ENCODE measurements around the gene TPI1.
A peak's percentile ranks its signal among the peaks of the same experiment; 100 is the strongest.
"Not testable (repeated sequence)": the region's sequence is repeated elsewhere in the genome, so short reads cannot be mapped to it uniquely, and the experiment has no call there.

Gene TPI1

GRCh38 chr12:6896846-6897435 is 29.6 kb downstream of the TPI1 start:
- no peak for DNase-seq

GRCh38 chr12:6899427-6899826 is 32.1 kb downstream of the TPI1 start:
- no peak for DNase-seq

- DNase-seq = peak; percentile 73
Measured at GRCh38 chr12:6899837-6900519, 32.6 kb downstream of the TPI1 start.

GRCh38 chr12:6902448-6902847 is 35.1 kb downstream of the TPI1 start:
- no peak for DNase-seq

- DNase-seq = no peak
Measured at GRCh38 chr12:6903722-6904121, 36.4 kb downstream of the TPI1 start.

- DNase-seq = peak; percentile 90
Measured at GRCh38 chr12:6904280-6905276, 37.2 kb downstream of the TPI1 start, which contains the start of gene LRRC23. Gene LRRC23, plus strand, starts transcription at chr12:6904822. Its CDS starts 812 bp downstream, at chr12:6905634.

GRCh38 chr12:6905414-6906040 is 38.2 kb downstream of the TPI1 start:
- no peak for DNase-seq

GRCh38 chr12:6908141-6908540 is 40.8 kb downstream of the TPI1 start:
- DNase-seq = not testable (repeated sequence)

GRCh38 chr12:6909421-6910145 is 42.3 kb downstream of the TPI1 start:
- DNase-seq = no peak

GRCh38 chr12:6912164-6912935 is 45.0 kb downstream of the TPI1 start:
- no peak for DNase-seq

GRCh38 chr12:6914246-6914946 is 47.1 kb downstream of the TPI1 start, which contains the start of gene ENO2:
Gene ENO2, plus strand, starts transcription at chr12:6914580. Its CDS starts 1,253 bp downstream, at chr12:6915833.
- peak; percentile 27 for DNase-seq

GRCh38 chr12:6914947-6915788 is 47.8 kb downstream of the TPI1 start:
- DNase-seq = no peak

GRCh38 chr12:6915789-6916285 is 48.5 kb downstream of the TPI1 start:
- DNase-seq = no peak

- DNase-seq = no peak
Measured at GRCh38 chr12:6916426-6917200, 49.3 kb downstream of the TPI1 start.

- no peak for DNase-seq
Measured at GRCh38 chr12:6917491-6918231, 50.3 kb downstream of the TPI1 start.

- DNase-seq = no peak
Measured at GRCh38 chr12:6919588-6919987, 52.3 kb downstream of the TPI1 start.
